Fibroblast of lung (primary cell): ENCODE results near the gene PGM1.

Experiments used
- EZH2 ChIP-seq: IDR thresholded peaks from 2 replicates; pipeline ENCODE4 v1.5.1; 2012; ENCODE audit warnings: low read length, control low read depth, mild to moderate bottlenecking; ENCODE audit errors: missing control alignments
- TF ChIP-seq, protein P1 (sequence below), 2 donors: IDR thresholded peaks in 1 of 2; conservative IDR thresholded peaks in 1 of 2; 1 replicate in 1 of 2; 2 replicates in 1 of 2; pipeline ENCODE4 v1.5.1; 2011 to 2012; ENCODE audit warnings: low read length in 2 of 2, control low read depth in 1 of 2, inconsistent platforms in 1 of 2, low read depth in 1 of 2, mild to moderate bottlenecking in 1 of 2

DNA sequence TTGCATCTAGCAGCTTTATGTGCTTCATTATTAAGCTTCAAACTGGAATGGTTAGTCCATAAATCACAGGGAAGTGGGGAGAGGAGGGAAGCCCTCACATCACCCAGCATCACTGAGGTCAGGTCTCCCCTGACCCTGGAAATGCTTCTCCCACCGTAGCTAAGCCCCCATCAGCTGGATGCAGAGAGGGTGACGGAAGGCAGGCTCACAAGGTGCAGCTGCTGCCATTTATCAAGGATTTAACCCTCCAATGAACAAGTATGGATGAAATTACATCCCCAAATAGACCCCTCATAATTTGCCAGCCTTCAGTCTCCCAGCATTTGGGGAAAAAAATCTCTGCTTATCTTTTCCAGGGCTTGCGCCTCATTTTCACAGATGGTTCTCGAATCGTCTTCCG, 60.8 kb downstream of the PGM1 start:
- TF ChIP-seq, protein P1, sequence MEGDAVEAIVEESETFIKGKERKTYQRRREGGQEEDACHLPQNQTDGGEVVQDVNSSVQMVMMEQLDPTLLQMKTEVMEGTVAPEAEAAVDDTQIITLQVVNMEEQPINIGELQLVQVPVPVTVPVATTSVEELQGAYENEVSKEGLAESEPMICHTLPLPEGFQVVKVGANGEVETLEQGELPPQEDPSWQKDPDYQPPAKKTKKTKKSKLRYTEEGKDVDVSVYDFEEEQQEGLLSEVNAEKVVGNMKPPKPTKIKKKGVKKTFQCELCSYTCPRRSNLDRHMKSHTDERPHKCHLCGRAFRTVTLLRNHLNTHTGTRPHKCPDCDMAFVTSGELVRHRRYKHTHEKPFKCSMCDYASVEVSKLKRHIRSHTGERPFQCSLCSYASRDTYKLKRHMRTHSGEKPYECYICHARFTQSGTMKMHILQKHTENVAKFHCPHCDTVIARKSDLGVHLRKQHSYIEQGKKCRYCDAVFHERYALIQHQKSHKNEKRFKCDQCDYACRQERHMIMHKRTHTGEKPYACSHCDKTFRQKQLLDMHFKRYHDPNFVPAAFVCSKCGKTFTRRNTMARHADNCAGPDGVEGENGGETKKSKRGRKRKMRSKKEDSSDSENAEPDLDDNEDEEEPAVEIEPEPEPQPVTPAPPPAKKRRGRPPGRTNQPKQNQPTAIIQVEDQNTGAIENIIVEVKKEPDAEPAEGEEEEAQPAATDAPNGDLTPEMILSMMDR (conservative IDR thresholded peaks at IDR 0.05 in 1 of 2, IDR thresholded peaks at IDR 0.05 in 1 of 2; ENCODE audit: low read depth in 1 of 2, low read length in 2 of 2): no peak
- no peak for TF ChIP-seq EZH2
